HepG2 (cell line): ENCODE results near the gene EFNA3. TPM values are rescaled to one million over a fixed set of nuclear protein-coding genes. Genes with fewer than 3 reads are reported as not detected.

Source experiments
- ATAC-seq: fragments of 200-7000 bp; cut with Tn5 transposase; 3 replicates; pipeline ENCODE4 v1.9.1; 2020; ENCODE audit warnings: mild to moderate bottlenecking, moderate library complexity
- BruUV-seq: library from RNA; stranded (reverse); fragments of 400-500 nt; replicated peaks from 2 replicates; lab custom pipeline; 2021; lab: Mats Ljungman, UMichigan
- CTCF ChIA-PET: fragments of 300-600 bp; formaldehyde crosslinking; extraction: SDS; loops from one replicate; lab custom pipeline; 2021; ENCODE audit warnings: low total read pairs, inconsistent platforms, low intra/inter-chr PET ratio; lab: Yijun Ruan, JAX
- POLR2A ChIA-PET: fragments of 350-600 bp; sonication (Branson Sonifier 250); formaldehyde crosslinking; loops from one replicate; lab custom pipeline; 2020; ENCODE audit warnings: antibody characterized with exemption, inconsistent platforms; lab: Yijun Ruan, JAX
- DNase-seq: peaks from one replicate; pipeline ENCODE4 v3.0.0-alpha.2; 2015; ENCODE audit warnings: low spot score
- FAIRE-seq: peaks from 3 replicates; lab custom pipeline; 2011; peaks lifted over from hg19 to GRCh38; lab: Jason Lieb, UNC
- H2AFZ ChIP-seq: one replicate; pipeline ENCODE4 v1.6.1; 2011; ENCODE audit warnings: low read length, inconsistent platforms
- H3K27ac ChIP-seq: fragments of 300-600 bp; 3 replicates; pipeline ENCODE4 v1.8.0; 2011; ENCODE audit warnings: mixed run types, mild to moderate bottlenecking, mixed read lengths, low read length, inconsistent platforms; ENCODE audit not compliant: insufficient read depth; ENCODE audit errors: extremely low read length
- H3K27me3 ChIP-seq, 2 experiments: fragments of 200-600 bp in 1 of 2; 2 replicates in 1 of 2; 3 replicates in 1 of 2; pipeline versions ENCODE4 v1.6.0 to v1.8.0; 2011; ENCODE audit warnings: low read length in 2 of 2, mild to moderate bottlenecking in 2 of 2, moderate library complexity in 2 of 2, inconsistent platforms in 1 of 2; ENCODE audit not compliant: insufficient read depth in 2 of 2, control insufficient read depth in 1 of 2
- H3K36me3 ChIP-seq, 2 experiments: fragments of 200-600 bp in 1 of 2; replicated peaks in 1 of 2; 2 replicates in 1 of 2; 3 replicates in 1 of 2; pipeline versions ENCODE4 v1.5.1 to v1.8.0; 2011; ENCODE audit warnings: low read length in 2 of 2, inconsistent platforms in 1 of 2; ENCODE audit not compliant: insufficient read depth in 2 of 2, control insufficient read depth in 1 of 2
- H3K4me1 ChIP-seq: 2 replicates; pipeline ENCODE4 v1.5.1; 2012; ENCODE audit warnings: low read length, inconsistent platforms; ENCODE audit not compliant: insufficient read depth
- H3K4me2 ChIP-seq: 2 replicates; pipeline ENCODE4 v1.6.0; 2011; ENCODE audit warnings: low read depth, low read length, inconsistent platforms
- H3K4me3 ChIP-seq, 3 experiments: fragments of 200-600 bp in 1 of 3; sonication (generic), shearing (Covaris generic) in 1 of 3; replicated peaks in 1 of 3; 2 replicates each; pipeline ENCODE4 v1.5.1; 2011 to 2016; ENCODE audit warnings: low read length in 3 of 3, inconsistent platforms in 2 of 3, low read depth in 2 of 3, mild to moderate bottlenecking in 2 of 3, control low read depth in 1 of 3, mixed read lengths in 1 of 3; ENCODE audit not compliant: insufficient read depth in 1 of 3
- H3K79me2 ChIP-seq: one replicate; pipeline ENCODE4 v1.6.1; 2011; ENCODE audit warnings: low read length, inconsistent platforms; ENCODE audit not compliant: insufficient read depth
- H3K9ac ChIP-seq: 2 replicates; pipeline ENCODE4 v1.6.0; 2011; ENCODE audit warnings: mild to moderate bottlenecking, low read depth, low read length, inconsistent platforms; ENCODE audit not compliant: insufficient read depth
- H3K9me3 ChIP-seq: 2 replicates; pipeline ENCODE4 v1.5.1; 2012; ENCODE audit warnings: mild to moderate bottlenecking, low read length
- H4K20me1 ChIP-seq: 2 replicates; pipeline ENCODE4 v1.6.0; 2011; ENCODE audit warnings: inconsistent platforms, mild to moderate bottlenecking, low read length, moderate library complexity; ENCODE audit not compliant: insufficient read depth
- CHD4 ChIP-seq: fragments of 200-600 bp; sonication (generic); IDR thresholded peaks from 2 replicates; pipeline ENCODE4 v1.7.0; 2017; ENCODE audit warnings: mild to moderate bottlenecking, low read length, borderline replicate concordance
- GABPB1 ChIP-seq: IDR thresholded peaks from 2 replicates; pipeline ENCODE4 v1.6.1; 2016; ENCODE audit warnings: mild to moderate bottlenecking, missing genetic modification reagents, moderate library complexity, missing compliant biosample characterization
- HDAC2 ChIP-seq: sonication (generic); formaldehyde crosslinking; IDR thresholded peaks from 2 replicates; pipeline ENCODE4 v1.4.0; 2020; ENCODE audit warnings: missing genetic modification reagents
- NCOA1 ChIP-seq: sonication (generic); formaldehyde crosslinking; IDR thresholded peaks from 2 replicates; pipeline ENCODE4 v1.9.0; 2021; ENCODE audit warnings: missing genetic modification reagents
- PCBP2 ChIP-seq: fragments of 200-400 bp; formaldehyde crosslinking; optimal IDR thresholded peaks from 2 replicates; pipeline ENCODE3; 2018; ENCODE audit warnings: low read length, low read depth; ENCODE audit not compliant: poor library complexity, severe bottlenecking
- SALL2 ChIP-seq: sonication (generic); formaldehyde crosslinking; IDR thresholded peaks from 2 replicates; pipeline ENCODE4 v1.8.1; 2023; ENCODE audit warnings: mild to moderate bottlenecking, missing genetic modification reagents, inconsistent platforms
- SIX4 ChIP-seq: sonication (generic); formaldehyde crosslinking; IDR thresholded peaks from 2 replicates; pipeline ENCODE4 v1.4.0; 2020; ENCODE audit warnings: missing genetic modification reagents
- SP2 ChIP-seq: sonication (generic); formaldehyde crosslinking; IDR thresholded peaks from 2 replicates; pipeline ENCODE4 v1.5.1; 2020; ENCODE audit warnings: mild to moderate bottlenecking, missing genetic modification reagents
- ZFX ChIP-seq: sonication (generic); formaldehyde crosslinking; IDR thresholded peaks from 2 replicates; pipeline ENCODE4 v1.4.0; 2020; ENCODE audit warnings: mild to moderate bottlenecking, low read depth, missing genetic modification reagents, moderate library complexity
- WGBS: methylation state at CpG from one replicate; pipeline ENCODE4 v1.1.6; 2017; ENCODE audit warnings: low lambda C conversion rate; 5-methylcytosine and 5-hydroxymethylcytosine counted together
- in situ Hi-C: cut with HindIII; loops from 2 replicates; pipeline ENCODE4 v1.10.0; 2017; ENCODE audit warnings: low pct_unique_long_range_greater_than_20kb; ENCODE audit not compliant: extremely low pct_ligation_motif_present
- intact Hi-C: fragments of 100-400 bp; cut with micrococcal nuclease; formaldehyde crosslinking; loops from one replicate; pipeline ENCODE4 v1.10.0; 2022; ENCODE audit not compliant: unreplicated experiment
- polyA plus RNA-seq, 8 experiments: library from polyadenylated mRNA; depleted of rRNA in 3 of 8; stranded (reverse) in 7 of 8; unstranded in 1 of 8; fragments of >200 nt; fragmentation: Illumina TruSeq in 4 of 8; extraction: Trizol in 4 of 8; gene quantifications; 2 replicates each; pipeline versions ENCODE4 v1.2.1 to v1.2.3, GENCODE V29; 2011 to 2016; ENCODE audit warnings: low read depth in 4 of 8, missing spikeins in 1 of 8, mixed read lengths in 1 of 8; ENCODE audit not compliant: insufficient read depth in 1 of 8
- total RNA-seq, 5 experiments: library from RNA; depleted of rRNA; stranded (reverse); fragments of >200 nt; fragmentation: Illumina TruSeq; extraction: Trizol; gene quantifications; 2 replicates each; pipeline ENCODE4 v1.2.3, GENCODE V29; 2016; ENCODE audit warnings: low read depth in 1 of 5
- TF ChIP-seq, protein P1 (sequence below): sonication (generic); formaldehyde crosslinking; conservative IDR thresholded peaks from 2 replicates; pipeline ENCODE4 v1.8.0; 2022; ENCODE audit warnings: missing genetic modification reagents
- TF ChIP-seq, protein P2 (sequence below): sonication (generic); formaldehyde crosslinking; IDR thresholded peaks from 2 replicates; pipeline ENCODE4 v1.4.0; 2020; ENCODE audit warnings: missing genetic modification reagents
- TF ChIP-seq, protein P3 (sequence below): fragments of 450-650 bp; IDR thresholded peaks from 2 replicates; pipeline ENCODE4 v1.6.1; 2017
- TF ChIP-seq, protein P4 (sequence below): sonication (generic); formaldehyde crosslinking; IDR thresholded peaks from 2 replicates; pipeline ENCODE4 v1.9.0; 2021; ENCODE audit warnings: mild to moderate bottlenecking, missing genetic modification reagents

Gene EFNA3
- total and polyA plus RNA-seq, 2 of the 13 experiments (the other 11 are each of a cell fraction or from before 2014, with no cell fraction given) = 1.0 to 5.7 TPM

DNA sequence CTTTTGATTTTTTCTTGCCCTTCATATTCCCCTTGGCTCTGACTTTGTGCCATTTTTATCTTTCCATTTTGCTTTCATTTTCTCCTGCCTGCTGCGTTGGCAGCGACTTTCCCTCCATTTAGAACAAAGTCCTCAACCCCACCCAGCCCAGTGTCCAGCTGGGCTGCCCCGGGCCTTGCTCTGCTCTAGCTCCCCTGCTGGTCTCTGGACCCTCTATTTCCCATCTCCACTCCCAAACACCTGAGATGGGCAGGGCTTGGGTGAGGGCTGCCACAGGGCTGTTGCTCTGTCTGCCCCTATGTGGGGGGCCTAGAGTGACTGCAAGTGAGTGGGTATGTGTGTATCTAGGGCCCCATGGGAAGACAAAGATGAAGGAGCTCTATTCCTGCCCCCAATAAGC lies 34.8 kb upstream of the EFNA3 start:
- ATAC-seq = peak; percentile 54
- Histone ChIP-seq H4K20me1 (no peaks in the 10 kb centered on the region), H3K9ac (peak overlapping the region; percentile 18; the same call in 1 of the 2 replicates), H3K4me2 (peak overlapping the region; percentile 65), H3K79me2 (no peaks in the 10 kb centered on the region), H3K4me3 (peak overlapping the region in 2 of 3 experiments; percentile 13 to 50; a peak in 2 of 6 replicates), H2AFZ (no peak overlapping the region), H3K9me3 (no peaks in the 10 kb centered on the region), H3K4me1 (peaks cover 64% of the 10 kb centered on the region), H3K36me3 (no peaks in the 10 kb centered on the region), H3K27me3 (peaks cover 8 to 21% of the 10 kb centered on the region in 2 experiments), H3K27ac (no peak overlapping the region)
- 3% methylated on average over 3 of the region's 3 CpGs for WGBS
- BruUV-seq = no TSS peak
- ChIA-PET CTCF (interaction anchor here (0.9 to 3.0 kb wide), 3 partner anchors 18 to 137 kb away, joined by 3 to 27 read pairs (median 12); no protein-coding TSS in a partner anchor), POLR2A (interaction anchor here (0.6 to 3.2 kb wide), 8 partner anchors 9 to 129 kb away, joined by 3 to 12 read pairs (median 4); partner anchors contain the start of gene KRTCAP2)
- no peak for DNase-seq
- intact Hi-C loops = no loop called here
- in situ Hi-C loops = no loop called here
- no peak for FAIRE-seq
- no peak for TF ChIP-seq CHD4
- TF ChIP-seq PCBP2 = no peak
- TF ChIP-seq GABPB1 (CRISPR knock-in tag) = no peak
- TF ChIP-seq SIX4 (CRISPR knock-in tag) = no peak
- TF ChIP-seq ZFX (CRISPR knock-in tag) = peak; percentile 43; the same call in 1 of the 2 replicates
- TF ChIP-seq, protein P1, sequence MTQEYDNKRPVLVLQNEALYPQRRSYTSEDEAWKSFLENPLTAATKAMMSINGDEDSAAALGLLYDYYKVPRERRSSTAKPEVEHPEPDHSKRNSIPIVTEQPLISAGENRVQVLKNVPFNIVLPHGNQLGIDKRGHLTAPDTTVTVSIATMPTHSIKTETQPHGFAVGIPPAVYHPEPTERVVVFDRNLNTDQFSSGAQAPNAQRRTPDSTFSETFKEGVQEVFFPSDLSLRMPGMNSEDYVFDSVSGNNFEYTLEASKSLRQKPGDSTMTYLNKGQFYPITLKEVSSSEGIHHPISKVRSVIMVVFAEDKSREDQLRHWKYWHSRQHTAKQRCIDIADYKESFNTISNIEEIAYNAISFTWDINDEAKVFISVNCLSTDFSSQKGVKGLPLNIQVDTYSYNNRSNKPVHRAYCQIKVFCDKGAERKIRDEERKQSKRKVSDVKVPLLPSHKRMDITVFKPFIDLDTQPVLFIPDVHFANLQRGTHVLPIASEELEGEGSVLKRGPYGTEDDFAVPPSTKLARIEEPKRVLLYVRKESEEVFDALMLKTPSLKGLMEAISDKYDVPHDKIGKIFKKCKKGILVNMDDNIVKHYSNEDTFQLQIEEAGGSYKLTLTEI (CRISPR knock-in tag) = no peak
- peak; percentile 27; the same call in 1 of the 2 replicates for TF ChIP-seq HDAC2 (CRISPR knock-in tag)
- TF ChIP-seq SP2 (CRISPR knock-in tag) = no peak
- no peak for TF ChIP-seq SALL2 (CRISPR knock-in tag)
- TF ChIP-seq, protein P2, sequence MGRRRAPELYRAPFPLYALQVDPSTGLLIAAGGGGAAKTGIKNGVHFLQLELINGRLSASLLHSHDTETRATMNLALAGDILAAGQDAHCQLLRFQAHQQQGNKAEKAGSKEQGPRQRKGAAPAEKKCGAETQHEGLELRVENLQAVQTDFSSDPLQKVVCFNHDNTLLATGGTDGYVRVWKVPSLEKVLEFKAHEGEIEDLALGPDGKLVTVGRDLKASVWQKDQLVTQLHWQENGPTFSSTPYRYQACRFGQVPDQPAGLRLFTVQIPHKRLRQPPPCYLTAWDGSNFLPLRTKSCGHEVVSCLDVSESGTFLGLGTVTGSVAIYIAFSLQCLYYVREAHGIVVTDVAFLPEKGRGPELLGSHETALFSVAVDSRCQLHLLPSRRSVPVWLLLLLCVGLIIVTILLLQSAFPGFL (CRISPR knock-in tag) = no peak
- 0 out of 2 replicates have a peak, but pooled peaks have one; percentile 28 for TF ChIP-seq NCOA1 (CRISPR knock-in tag)
- TF ChIP-seq, protein P3, sequence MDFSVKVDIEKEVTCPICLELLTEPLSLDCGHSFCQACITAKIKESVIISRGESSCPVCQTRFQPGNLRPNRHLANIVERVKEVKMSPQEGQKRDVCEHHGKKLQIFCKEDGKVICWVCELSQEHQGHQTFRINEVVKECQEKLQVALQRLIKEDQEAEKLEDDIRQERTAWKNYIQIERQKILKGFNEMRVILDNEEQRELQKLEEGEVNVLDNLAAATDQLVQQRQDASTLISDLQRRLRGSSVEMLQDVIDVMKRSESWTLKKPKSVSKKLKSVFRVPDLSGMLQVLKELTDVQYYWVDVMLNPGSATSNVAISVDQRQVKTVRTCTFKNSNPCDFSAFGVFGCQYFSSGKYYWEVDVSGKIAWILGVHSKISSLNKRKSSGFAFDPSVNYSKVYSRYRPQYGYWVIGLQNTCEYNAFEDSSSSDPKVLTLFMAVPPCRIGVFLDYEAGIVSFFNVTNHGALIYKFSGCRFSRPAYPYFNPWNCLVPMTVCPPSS = no peak
- TF ChIP-seq, protein P4, sequence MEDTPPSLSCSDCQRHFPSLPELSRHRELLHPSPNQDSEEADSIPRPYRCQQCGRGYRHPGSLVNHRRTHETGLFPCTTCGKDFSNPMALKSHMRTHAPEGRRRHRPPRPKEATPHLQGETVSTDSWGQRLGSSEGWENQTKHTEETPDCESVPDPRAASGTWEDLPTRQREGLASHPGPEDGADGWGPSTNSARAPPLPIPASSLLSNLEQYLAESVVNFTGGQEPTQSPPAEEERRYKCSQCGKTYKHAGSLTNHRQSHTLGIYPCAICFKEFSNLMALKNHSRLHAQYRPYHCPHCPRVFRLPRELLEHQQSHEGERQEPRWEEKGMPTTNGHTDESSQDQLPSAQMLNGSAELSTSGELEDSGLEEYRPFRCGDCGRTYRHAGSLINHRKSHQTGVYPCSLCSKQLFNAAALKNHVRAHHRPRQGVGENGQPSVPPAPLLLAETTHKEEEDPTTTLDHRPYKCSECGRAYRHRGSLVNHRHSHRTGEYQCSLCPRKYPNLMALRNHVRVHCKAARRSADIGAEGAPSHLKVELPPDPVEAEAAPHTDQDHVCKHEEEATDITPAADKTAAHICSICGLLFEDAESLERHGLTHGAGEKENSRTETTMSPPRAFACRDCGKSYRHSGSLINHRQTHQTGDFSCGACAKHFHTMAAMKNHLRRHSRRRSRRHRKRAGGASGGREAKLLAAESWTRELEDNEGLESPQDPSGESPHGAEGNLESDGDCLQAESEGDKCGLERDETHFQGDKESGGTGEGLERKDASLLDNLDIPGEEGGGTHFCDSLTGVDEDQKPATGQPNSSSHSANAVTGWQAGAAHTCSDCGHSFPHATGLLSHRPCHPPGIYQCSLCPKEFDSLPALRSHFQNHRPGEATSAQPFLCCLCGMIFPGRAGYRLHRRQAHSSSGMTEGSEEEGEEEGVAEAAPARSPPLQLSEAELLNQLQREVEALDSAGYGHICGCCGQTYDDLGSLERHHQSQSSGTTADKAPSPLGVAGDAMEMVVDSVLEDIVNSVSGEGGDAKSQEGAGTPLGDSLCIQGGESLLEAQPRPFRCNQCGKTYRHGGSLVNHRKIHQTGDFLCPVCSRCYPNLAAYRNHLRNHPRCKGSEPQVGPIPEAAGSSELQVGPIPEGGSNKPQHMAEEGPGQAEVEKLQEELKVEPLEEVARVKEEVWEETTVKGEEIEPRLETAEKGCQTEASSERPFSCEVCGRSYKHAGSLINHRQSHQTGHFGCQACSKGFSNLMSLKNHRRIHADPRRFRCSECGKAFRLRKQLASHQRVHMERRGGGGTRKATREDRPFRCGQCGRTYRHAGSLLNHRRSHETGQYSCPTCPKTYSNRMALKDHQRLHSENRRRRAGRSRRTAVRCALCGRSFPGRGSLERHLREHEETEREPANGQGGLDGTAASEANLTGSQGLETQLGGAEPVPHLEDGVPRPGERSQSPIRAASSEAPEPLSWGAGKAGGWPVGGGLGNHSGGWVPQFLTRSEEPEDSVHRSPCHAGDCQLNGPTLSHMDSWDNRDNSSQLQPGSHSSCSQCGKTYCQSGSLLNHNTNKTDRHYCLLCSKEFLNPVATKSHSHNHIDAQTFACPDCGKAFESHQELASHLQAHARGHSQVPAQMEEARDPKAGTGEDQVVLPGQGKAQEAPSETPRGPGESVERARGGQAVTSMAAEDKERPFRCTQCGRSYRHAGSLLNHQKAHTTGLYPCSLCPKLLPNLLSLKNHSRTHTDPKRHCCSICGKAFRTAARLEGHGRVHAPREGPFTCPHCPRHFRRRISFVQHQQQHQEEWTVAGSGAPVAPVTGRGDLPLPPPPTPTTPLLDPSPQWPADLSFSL = no peak
